GM18867 (cell line): ENCODE results near the gene MRPL36.

ENCODE experiments used
- ATAC-seq: cut with Tn5 transposase; IDR thresholded peaks from one replicate; pipeline ENCODE4 v1.9.1; 2021; ENCODE audit warnings: mild to moderate bottlenecking, moderate library complexity; ENCODE audit not compliant: unreplicated experiment

Gene MRPL36

DNA sequence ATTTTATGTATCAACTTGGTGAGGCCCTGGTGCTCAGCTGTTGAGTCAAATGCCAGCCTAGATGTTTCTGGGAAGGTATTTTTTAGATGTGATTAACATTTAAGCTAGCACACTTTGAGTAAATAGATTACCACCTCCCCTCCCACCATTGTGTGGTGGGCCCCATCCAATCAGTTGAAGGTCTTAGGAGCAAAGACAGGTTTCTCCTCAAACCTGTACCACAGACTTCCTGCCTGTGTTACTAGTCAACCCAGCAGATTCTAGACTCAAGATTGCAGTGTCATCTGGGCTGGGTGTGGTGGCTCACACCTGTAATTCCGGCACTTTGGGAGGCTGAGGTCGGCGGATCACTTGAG, 33.8 kb downstream of the MRPL36 start:
- ATAC-seq, result no peak

DNA sequence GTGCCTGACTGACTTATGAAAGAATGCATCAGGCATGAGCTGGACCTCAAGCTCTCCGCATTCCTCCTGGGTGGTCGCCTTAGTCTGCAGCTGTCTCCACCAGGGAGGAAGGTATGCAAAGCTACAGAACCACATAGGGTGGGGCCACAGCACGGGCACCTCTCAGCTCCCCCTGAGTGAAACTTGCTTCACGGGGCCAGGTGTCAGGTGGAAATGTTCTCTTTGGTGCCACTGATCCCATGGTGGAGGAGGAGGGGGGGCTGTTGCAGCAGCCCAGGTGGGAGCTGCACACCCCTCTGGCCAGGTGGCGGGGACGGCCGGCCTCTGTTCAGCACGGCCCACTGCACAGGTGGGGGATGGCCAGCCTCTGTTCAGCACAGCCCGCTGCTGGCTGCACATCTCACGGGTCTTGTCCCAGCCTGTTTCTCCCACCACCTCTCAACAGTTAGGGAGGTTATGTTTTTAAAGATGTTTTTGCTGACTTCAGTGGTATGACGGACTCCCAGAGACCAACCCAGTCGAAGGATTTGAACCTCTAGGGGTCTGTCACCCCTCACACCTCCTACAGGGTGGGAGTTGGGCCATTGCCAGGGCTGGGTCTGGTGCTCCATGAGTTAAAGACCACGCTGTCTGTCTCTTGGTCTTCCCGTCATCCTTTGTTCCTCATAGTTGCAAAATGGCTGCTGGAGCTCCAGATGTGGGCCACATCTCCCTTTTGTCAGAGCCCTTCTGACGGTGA, 34.3 kb downstream of the MRPL36 start:
- peak; percentile 46 for ATAC-seq

- ATAC-seq, result no peak
Measured at GRCh38 chr5:1764606-1764960, 35.1 kb downstream of the MRPL36 start.

DNA sequence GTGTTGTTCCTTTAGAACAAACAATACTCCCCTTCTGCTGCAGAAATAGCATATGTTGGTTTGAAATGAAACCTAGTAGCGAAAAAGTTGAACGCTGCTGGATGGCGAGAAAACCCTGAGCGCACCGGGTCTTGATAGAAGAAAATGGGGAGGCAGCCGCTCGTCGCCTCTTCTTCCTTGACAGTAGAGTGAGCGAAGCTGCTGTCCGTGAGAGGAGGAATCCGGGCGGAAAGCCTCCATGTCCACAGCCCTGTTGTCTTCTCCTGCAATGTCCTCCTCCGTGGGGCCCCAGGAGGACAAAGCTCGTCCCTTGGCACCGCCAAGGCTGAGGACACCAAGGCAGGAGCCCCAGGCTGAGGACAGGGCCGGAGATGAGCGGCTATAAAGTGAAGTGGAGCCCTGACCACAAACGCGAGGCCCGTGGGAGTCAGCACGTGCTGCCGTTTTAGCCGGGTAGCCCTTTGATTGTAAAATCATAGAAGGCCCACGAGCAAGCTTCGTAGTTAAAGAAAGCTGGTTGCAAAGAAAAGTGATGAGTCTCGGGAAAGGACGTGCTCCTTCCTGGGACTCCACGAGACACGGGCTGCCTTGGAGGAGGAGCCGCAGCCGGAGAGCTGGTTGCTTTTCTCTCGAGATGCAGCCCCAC, 35.6 kb downstream of the MRPL36 start:
- ATAC-seq, result no peak

DNA sequence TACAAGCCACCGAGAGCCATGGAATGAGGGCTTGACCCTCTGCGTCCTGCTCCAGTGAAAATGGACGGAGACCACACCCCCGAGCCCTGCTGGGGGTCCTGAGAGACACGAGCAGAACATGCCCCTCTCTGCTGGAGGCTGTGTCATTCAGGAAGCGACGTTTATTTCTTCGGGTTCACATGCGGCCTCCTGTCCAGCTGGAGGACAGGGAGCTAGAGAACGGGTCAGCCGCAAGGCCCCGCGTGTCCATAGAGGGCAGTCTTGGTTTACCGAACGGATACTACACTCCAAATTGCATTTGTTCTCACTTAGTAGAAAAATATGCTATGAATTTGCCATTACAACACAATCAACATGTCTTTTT, 36.1 kb downstream of the MRPL36 start:
- ATAC-seq, result peak; percentile 58

DNA sequence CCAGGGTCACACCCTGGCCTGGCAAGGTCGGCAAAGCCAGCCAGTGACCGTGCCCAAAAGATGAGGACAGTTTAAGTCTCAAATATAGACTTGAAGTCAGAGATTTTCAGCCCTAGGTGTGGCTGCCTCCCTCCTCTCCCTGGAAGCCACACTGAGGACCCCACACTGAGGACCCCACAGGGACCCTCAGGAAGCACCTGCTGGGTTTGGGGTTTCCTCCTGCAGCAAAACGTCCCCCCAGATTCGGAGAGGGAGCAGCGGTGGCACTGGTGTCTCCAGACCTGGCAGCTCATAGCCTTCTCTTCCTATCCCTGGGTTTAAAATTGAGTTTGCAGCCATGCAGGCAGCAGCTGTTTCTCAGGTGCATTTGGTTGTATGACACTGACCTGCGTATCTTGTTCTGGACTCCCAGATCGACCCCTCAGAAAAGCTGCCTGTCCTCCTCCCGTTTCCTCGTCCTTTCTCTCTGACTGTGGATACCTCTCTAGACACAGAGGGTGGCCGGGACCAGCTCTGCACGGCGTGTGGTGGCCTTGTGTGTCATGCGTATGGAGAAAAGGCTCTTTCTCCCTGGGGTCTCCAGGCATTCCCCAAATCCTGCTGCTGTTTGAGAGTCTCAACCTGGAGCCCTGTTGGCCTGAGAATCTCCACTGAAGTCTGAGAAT, 36.6 kb downstream of the MRPL36 start:
- ATAC-seq, result no peak

DNA sequence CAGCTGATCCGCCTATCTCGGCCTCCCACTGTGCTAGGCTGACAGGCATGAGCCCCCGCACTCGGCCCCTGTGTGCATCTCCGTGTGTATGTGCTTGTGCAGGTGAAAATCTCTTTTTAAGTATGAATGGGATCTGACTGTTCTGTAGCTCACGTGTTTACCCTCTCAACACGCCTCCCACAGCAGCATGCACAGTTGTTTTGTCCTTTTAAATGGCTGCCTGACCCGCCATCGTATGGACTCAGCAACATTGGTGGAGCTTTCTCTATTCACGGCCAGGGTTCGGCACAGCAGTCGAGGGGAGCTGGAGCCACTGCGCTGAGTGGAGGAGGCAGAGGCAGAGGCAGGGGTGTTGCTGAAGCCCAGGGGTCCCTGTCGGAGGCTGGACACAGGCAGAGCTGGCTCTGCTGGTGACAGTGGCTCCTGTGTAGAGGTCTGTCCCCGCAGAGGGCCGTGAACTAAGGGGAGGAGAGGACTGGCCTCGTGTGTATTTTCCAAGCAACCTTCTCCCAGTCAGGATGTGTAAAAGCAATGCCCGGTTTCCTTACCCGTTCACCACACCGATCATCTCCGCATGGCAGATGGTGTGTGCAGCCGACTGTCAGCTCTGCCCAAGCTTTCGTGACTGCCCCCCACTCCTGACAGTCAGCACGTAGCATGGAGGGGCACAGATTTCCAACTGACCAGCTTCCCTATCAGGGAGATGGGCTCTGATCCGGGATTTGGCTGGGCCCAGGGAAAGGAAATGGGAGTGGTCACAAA, 37.3 kb downstream of the MRPL36 start:
- ATAC-seq, result no peak

DNA sequence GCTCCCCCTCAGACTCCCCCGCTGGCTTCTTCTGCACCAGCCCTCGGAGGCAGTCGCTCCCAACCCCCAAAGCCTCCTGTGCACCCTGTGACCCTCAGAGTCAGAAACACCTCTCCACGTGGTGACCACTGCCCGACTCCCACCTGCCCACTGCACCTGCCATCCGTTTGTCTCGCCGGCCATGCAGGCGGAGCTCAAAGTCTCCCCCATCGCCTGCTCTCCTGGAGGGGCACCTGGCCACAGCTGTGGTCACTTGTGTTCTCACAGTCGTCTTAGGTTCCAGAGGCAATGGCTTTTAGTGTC, 38.2 kb downstream of the MRPL36 start:
- ATAC-seq, result no peak

DNA sequence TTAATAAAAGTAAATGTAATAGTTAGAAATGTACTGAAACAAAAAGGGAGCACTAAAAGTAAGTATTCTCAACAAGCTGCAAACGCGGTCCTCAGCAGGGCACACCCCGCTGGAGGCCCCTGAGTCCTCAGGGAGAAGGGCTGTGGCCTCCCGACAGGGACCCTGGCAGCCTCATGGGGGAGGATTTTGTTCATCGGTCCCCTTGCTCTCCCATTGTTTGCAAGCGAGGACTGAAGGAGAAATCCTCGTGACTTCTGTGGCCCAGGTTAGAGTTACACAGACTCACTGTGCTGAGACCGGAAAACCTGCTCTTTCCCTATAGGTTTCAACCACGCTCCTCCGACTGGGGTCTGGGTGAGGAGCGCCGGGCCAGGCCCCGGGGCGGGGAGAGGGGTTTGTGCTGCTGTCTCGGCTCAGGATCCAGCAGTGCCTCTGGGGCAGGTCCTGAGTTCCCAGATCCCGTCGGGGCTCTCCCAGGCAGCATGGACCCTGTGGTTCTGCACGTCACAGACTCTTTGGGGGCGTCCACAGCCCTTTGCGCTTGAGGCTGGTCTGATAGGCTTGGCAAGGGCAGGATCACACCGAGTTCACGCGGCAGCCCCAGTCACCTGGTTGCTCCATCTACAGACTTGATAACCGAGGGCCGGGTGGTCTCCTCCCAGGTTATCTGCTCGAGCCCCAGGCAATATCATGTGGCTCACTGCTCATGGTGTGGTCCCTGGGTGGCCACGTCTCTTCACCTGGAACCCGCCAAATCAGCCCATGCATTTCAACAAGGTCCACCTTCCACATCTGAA, 38.8 kb downstream of the MRPL36 start:
- ATAC-seq, result no peak

DNA sequence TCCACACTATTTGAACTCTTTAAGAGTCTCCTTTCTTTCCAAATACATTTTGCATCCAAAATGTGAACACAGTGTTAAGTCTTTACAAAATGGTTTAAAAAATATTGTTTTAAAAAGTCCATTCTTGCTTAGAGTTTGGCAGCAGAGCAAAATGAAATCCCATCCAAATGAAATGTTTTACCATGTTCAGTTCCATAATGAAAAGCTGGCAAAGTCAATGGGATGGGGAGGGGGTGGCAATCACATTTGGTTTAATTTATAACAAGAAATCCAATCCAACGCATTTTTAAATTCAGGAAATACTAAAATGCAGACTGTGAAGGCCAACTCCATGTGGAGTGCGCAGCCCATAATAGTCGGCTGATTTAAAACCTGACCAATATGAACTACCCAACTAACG, 39.4 kb downstream of the MRPL36 start:
- no peak for ATAC-seq

DNA sequence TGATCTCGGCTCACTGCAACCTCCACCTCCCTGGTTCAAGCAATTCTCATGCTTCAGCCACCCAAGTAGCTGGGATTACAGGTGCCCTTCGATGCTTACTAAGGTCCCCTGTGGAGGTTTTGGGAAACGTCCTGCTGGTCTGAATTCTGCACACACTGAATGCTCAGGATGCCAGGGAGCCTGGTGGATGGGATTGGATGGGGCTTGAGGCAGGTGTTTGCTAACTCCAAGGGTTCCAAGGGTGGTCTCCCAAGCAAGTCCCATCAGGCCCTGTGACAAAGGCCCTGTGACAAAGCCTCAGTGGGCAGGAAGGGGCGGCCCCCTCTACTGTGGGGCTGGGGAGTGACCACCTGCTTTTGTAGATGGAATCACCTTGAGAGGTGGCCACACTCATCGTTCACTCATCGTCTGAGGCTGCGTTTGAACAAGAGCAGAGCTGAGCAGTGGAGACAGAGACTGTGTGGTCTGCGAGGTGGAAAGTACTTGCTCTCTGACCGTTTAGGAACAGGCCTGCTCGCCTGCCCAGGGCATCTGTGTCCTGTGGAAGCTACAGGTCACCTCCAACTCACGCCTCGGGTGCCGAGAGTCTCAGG, 40.2 kb downstream of the MRPL36 start:
- no peak for ATAC-seq

DNA sequence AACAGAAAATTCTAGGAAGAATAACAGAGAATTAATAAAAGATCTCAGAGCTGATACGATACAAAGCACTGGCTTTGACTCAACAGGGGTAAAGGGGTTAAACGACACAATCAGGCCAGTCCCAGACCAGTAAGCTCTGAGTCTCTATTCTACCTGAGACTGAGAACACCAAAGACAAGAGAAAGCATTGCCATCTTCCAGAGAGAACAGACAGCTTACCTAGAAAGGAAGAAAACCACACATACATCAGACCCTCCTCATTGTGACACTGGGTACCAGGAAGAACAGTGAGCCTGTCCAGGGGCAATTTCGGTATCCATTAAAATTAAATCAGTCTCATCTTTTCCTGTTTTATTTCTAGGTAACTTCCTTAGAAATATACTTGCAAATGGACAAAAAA, 41.1 kb downstream of the MRPL36 start:
- no peak for ATAC-seq

- no peak for ATAC-seq
Measured at GRCh38 chr5:1757511-1757910, 42.1 kb downstream of the MRPL36 start.

DNA sequence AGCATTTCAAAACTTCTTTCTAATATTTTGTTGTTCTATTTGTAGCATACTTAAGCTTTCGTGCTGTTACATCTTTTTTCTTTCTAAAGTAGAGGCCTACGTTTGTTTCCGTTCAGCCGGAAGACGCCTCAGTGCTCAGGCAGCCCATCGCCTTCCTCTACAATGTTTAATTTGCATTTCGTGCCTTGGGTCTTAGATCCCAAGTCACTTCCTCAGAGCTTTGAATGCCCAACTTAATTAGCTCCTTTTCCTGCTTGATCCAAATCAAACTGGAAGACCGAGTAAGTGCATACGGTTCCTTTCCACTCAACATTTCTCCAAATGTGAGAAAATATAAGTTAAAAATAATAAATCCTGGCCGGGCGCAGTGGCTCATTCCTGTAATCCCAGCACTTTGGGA, 43.2 kb downstream of the MRPL36 start:
- no peak for ATAC-seq

GRCh38 chr5:1755321-1755949, 44.2 kb downstream of the MRPL36 start:
- no peak for ATAC-seq

- ATAC-seq, result no peak
Measured at GRCh38 chr5:1754531-1755220, 45.0 kb downstream of the MRPL36 start.

- ATAC-seq, result no peak
Measured at GRCh38 chr5:1753490-1753889, 46.1 kb downstream of the MRPL36 start.

GRCh38 chr5:1752881-1753280, 46.8 kb downstream of the MRPL36 start:
- no peak for ATAC-seq
